NB4 (cell line): Measurements from ENCODE around the gene WDR31.

ENCODE experiments used
- MAX ChIP-seq: IDR thresholded peaks from 2 replicates; pipeline ENCODE4 v1.6.1; 2011; ENCODE audit warnings: low read depth, low read length
- POLR2A ChIP-seq: IDR thresholded peaks from 2 replicates; pipeline ENCODE4 v1.6.1; 2011; ENCODE audit warnings: mild to moderate bottlenecking; ENCODE audit not compliant: insufficient read length; ENCODE audit errors: extremely low read depth
- TF ChIP-seq, protein P1 (sequence below): IDR thresholded peaks from one replicate; pipeline ENCODE4 v1.5.1; 2012; ENCODE audit warnings: low read depth, low read length

- TF ChIP-seq, protein P1, sequence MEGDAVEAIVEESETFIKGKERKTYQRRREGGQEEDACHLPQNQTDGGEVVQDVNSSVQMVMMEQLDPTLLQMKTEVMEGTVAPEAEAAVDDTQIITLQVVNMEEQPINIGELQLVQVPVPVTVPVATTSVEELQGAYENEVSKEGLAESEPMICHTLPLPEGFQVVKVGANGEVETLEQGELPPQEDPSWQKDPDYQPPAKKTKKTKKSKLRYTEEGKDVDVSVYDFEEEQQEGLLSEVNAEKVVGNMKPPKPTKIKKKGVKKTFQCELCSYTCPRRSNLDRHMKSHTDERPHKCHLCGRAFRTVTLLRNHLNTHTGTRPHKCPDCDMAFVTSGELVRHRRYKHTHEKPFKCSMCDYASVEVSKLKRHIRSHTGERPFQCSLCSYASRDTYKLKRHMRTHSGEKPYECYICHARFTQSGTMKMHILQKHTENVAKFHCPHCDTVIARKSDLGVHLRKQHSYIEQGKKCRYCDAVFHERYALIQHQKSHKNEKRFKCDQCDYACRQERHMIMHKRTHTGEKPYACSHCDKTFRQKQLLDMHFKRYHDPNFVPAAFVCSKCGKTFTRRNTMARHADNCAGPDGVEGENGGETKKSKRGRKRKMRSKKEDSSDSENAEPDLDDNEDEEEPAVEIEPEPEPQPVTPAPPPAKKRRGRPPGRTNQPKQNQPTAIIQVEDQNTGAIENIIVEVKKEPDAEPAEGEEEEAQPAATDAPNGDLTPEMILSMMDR = no peak
- no peak for TF ChIP-seq MAX
- TF ChIP-seq POLR2A = no peak
These were observed 47.6 kb upstream of the WDR31 start for GRCh38 chr9:113387560-113388230.
